Large intestine (tissue), 3 donors: ENCODE data around the gene AEBP1. TPM values are rescaled to one million over a fixed set of nuclear protein-coding genes. Genes with fewer than 3 reads are reported as not detected.

Experiments used
- DNase-seq, 2 donors: peaks; one replicate each; pipeline versions ENCODE4 v3.0.0 to v3.0.0-alpha.2; 2013
- H3K27ac ChIP-seq: one replicate; pipeline ENCODE4 v1.5.1; 2013; ENCODE audit warnings: low read length
- H3K27me3 ChIP-seq: 2 replicates; pipeline ENCODE4 v1.6.1; 2013; ENCODE audit warnings: low read length; ENCODE audit not compliant: control insufficient read depth, insufficient read depth
- H3K36me3 ChIP-seq: 2 replicates; pipeline ENCODE4 v1.6.1; 2013; ENCODE audit warnings: low read length; ENCODE audit not compliant: control insufficient read depth, insufficient read depth
- H3K4me1 ChIP-seq: one replicate; pipeline ENCODE4 v1.6.1; 2013; ENCODE audit warnings: low read length; ENCODE audit not compliant: control insufficient read depth, insufficient read depth
- H3K4me3 ChIP-seq: one replicate; pipeline ENCODE4 v1.5.1; 2013; ENCODE audit warnings: low read length
- H3K9me3 ChIP-seq: one replicate; pipeline ENCODE4 v1.6.1; 2013; ENCODE audit warnings: mild to moderate bottlenecking, low read depth, low read length, moderate library complexity; ENCODE audit not compliant: control insufficient read depth
- WGBS: methylation state at CpG from one replicate; pipeline ENCODE4 v1.1.5; 2013; ENCODE audit warnings: low lambda C conversion rate; ENCODE audit not compliant: insufficient coverage; 5-methylcytosine and 5-hydroxymethylcytosine counted together
- polyA plus RNA-seq: library from polyadenylated mRNA; unstranded; fragments of 120-200 nt; gene quantifications from one replicate; pipeline ENCODE4 v1.2.1, GENCODE V29; 2013

Gene AEBP1
- polyA plus RNA-seq, 1 donor: 23.1 TPM

GRCh38 chr7:44105832-44106231, 1.7 kb downstream of the AEBP1 start:
- H3K4me3 ChIP-seq: no peak overlapping the region

GRCh38 chr7:44106311-44107065, 2.3 kb downstream of the AEBP1 start:
- no CpG with 5 or more reads among the region's 10 CpGs for WGBS
- peaks cover 44% of the 10 kb centered on the region for H3K27me3 ChIP-seq
- H3K4me1 ChIP-seq: no peaks in the 10 kb centered on the region
- H3K4me3 ChIP-seq: no peak overlapping the region
- peaks cover 3% of the 10 kb centered on the region for H3K9me3 ChIP-seq
- H3K36me3 ChIP-seq: peaks cover 9% of the 10 kb centered on the region
- H3K27ac ChIP-seq: no peak overlapping the region
- no peak for DNase-seq

More at GRCh38 chr7:44105832-44106231, 1.7 kb downstream of the AEBP1 start:
- no CpG with 5 or more reads among the region's 2 CpGs for WGBS
- peaks cover 3% of the 10 kb centered on the region for H3K9me3 ChIP-seq
- H3K36me3 ChIP-seq: peaks cover 9% of the 10 kb centered on the region
- no peak for DNase-seq
- peaks cover 44% of the 10 kb centered on the region for H3K27me3 ChIP-seq
- no peaks in the 10 kb centered on the region for H3K4me1 ChIP-seq
- no peak overlapping the region for H3K27ac ChIP-seq

GRCh38 chr7:44107116-44107960, 3.2 kb downstream of the AEBP1 start:
- peaks cover 3% of the 10 kb centered on the region for H3K9me3 ChIP-seq
- peaks cover 9% of the 10 kb centered on the region for H3K36me3 ChIP-seq
- no peak for DNase-seq
- H3K4me1 ChIP-seq: no peaks in the 10 kb centered on the region
- no peak overlapping the region for H3K27ac ChIP-seq
- WGBS: no CpG with 5 or more reads among the region's 18 CpGs
- peaks cover 41% of the 10 kb centered on the region for H3K27me3 ChIP-seq
- H3K4me3 ChIP-seq: no peak overlapping the region

- Histone ChIP-seq H3K36me3 (peaks cover 9% of the 10 kb centered on the region), H3K4me1 (no peaks in the 10 kb centered on the region), H3K27ac (no peak overlapping the region), H3K4me3 (no peak overlapping the region), H3K27me3 (peaks cover 38% of the 10 kb centered on the region), H3K9me3 (peaks cover 3% of the 10 kb centered on the region)
- no CpG with 5 or more reads among the region's 21 CpGs for WGBS
- DNase-seq: no peak
Measured at GRCh38 chr7:44107961-44108767, 4.0 kb downstream of the AEBP1 start.

GRCh38 chr7:44108768-44109750, 4.9 kb downstream of the AEBP1 start:
- Histone ChIP-seq H3K9me3 (peaks cover 7% of the 10 kb centered on the region), H3K36me3 (peaks cover 12% of the 10 kb centered on the region), H3K27ac (no peak overlapping the region), H3K4me1 (no peaks in the 10 kb centered on the region), H3K4me3 (no peak overlapping the region), H3K27me3 (peaks cover 30% of the 10 kb centered on the region)
- no CpG with 5 or more reads among the region's 21 CpGs for WGBS
- no peak for DNase-seq

GRCh38 chr7:44109991-44110390, 5.8 kb downstream of the AEBP1 start:
- H3K4me3 ChIP-seq: no peak overlapping the region
- H3K4me1 ChIP-seq: no peaks in the 10 kb centered on the region
- H3K27me3 ChIP-seq: peaks cover 23% of the 10 kb centered on the region
- no CpG with 5 or more reads among the region's 18 CpGs for WGBS
- no peak for DNase-seq
- peaks cover 4% of the 10 kb centered on the region for H3K9me3 ChIP-seq
- peaks cover 20% of the 10 kb centered on the region for H3K36me3 ChIP-seq
- H3K27ac ChIP-seq: no peak overlapping the region

GRCh38 chr7:44110719-44111635, 6.8 kb downstream of the AEBP1 start:
- Histone ChIP-seq H3K9me3 (peaks cover 4% of the 10 kb centered on the region), H3K36me3 (peaks cover 30% of the 10 kb centered on the region), H3K4me1 (no peaks in the 10 kb centered on the region), H3K27me3 (peaks cover 13% of the 10 kb centered on the region), H3K4me3 (no peak overlapping the region), H3K27ac (no peak overlapping the region)
- DNase-seq: no peak
- no CpG with 5 or more reads among the region's 27 CpGs for WGBS

- no peak overlapping the region for H3K4me3 ChIP-seq
- H3K27ac ChIP-seq: no peak overlapping the region
- H3K9me3 ChIP-seq: peaks cover 4% of the 10 kb centered on the region
- peaks cover 6% of the 10 kb centered on the region for H3K27me3 ChIP-seq
- H3K36me3 ChIP-seq: peaks cover 37% of the 10 kb centered on the region
- DNase-seq: no peak
- WGBS: no CpG with 5 or more reads among the region's 16 CpGs
- H3K4me1 ChIP-seq: no peaks in the 10 kb centered on the region
Measured at GRCh38 chr7:44111761-44112160, 7.6 kb downstream of the AEBP1 start.
